ENCODE data around the gene MARF1.
"Not testable (repeated sequence)": the region's sequence is repeated elsewhere in the genome, so short reads cannot be mapped to it uniquely, and the experiment has no call there.

MARF1 gene

DNA sequence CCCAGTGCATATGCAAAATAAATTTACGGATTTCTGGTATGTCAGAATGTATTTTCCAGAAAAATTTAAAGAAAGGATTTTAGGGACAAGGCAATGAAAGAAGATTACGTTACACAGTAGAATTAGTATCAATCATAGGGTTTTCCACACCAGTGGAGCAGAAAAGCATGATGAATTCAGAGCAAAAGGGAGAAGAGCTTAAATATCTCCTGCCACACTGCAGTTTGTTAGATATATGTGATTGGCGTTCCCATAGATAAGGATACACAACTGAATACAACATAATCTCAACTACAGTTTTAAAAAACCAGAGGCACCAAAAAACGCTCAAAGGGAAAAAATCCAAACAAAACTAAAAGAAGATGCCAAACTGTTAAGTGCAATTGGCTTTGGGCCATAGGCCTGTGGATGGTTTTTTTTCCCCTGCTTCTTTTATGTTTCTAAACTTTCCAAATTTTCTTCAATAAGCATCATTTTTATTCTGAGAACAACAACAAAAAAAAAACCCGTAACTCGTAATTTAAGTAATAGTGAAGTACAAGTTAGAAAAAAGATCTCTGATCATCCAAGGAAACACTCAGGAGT, 22.3 kb downstream of the MARF1 start:
- no peak for DNase-seq

DNA sequence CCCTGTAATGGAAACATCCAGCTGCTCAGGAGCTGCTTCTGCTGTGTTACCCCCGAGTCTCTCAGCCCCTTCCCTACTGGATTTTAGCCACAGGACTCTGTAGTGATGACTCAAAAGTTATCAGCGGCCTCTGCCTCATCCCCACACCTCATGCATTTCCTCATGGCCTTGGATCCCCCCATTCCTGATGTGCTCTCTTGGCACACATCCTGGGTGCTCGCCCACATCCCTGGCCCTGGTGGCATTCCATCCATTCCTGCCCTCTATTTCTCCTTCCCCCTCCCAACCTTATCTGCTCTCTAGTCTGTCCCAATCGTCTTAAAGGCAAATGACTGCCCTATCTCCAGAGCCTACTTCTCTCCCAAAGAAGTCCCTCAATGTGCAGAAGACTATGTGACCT, 24.6 kb downstream of the MARF1 start:
- no peak for DNase-seq

- no peak for DNase-seq
These were observed 25.1 kb downstream of the MARF1 start for GRCh38 chr16:15617901-15618300.

- DNase-seq = no peak
These were observed 26.3 kb downstream of the MARF1 start for GRCh38 chr16:15616475-15617165.

DNA sequence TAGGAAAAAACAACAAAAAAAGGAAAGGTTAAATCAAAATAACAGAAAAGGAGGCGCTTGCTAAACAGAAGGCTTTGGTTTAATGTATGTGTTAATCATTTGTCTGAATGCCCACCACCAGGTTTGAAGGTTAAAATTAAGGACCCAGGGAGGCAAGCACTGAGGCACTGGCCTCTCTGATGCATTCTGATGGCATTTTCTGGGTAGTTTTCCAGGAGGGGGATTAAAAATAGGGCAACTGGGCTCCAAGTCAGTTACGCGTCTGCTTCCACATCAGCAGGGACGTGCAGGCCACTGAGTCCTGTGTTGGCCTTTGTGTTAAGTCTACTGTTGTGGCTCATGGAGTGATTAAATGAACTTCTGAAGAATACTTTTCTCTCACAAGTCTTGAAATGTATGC, 26.9 kb downstream of the MARF1 start:
- no peak for DNase-seq

DNA sequence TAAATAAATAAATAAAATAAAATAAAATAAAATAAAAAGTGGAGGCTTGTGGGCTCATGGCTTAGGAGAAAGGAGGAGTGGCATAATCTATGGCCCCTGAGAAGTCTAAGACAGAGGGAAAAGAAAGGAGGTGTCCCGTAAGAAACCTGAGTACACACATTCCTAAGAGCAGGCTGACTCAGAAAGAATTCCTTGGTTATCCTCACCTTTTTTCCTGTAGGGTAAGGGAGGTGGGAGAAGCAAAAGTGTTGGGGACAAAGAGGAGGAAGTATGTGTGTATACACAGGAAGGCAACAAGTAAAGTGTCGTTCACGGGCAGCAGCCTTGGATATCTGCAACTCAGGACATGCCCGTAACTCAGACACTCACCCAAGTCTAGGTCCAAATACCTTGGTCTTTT, 29.3 kb downstream of the MARF1 start:
- DNase-seq = no peak

DNA sequence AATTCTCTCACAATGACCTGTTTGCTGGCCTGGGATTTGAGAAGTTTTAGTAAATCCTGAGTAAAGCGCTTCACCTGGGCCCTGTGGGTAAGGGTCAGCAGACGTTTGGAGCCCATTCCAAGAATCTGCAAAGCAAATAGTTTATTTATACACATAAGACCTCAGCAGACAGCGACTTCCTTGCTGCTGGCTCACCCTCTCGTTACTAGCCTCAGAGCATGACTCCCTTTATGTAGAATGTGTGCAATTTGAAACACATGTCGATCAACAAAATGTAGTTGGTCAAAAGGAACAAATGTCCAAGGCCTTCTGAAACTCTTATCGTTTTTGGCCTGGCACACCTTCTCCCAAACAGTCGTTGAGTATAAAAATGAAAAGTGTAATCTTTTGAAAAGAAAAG, 31.3 kb downstream of the MARF1 start:
- DNase-seq = no peak

DNA sequence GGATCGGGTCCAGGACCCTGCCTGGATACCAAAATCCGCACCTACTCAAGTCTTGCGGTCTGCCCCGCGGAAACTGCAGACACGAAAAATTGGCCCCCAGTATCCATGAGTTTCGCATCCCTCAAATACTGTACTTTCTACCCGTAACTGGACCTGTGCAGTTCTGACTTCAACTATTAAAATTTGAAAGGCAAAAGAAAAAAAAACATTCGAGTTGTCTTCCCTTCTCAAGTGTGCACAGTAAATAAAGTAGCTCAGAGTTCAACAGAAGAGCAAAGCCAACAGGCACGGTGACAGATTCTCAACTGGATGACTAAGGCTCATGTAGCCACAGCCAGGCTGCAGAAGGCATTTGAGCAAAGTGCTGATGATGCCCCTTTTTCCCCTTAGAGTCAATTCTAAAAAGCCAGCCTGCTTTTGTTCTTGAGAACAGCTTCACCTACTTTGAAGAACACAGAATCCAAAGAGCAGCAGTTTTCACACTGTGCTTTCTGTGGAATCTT, 32.5 kb downstream of the MARF1 start:
- DNase-seq = no peak

DNA sequence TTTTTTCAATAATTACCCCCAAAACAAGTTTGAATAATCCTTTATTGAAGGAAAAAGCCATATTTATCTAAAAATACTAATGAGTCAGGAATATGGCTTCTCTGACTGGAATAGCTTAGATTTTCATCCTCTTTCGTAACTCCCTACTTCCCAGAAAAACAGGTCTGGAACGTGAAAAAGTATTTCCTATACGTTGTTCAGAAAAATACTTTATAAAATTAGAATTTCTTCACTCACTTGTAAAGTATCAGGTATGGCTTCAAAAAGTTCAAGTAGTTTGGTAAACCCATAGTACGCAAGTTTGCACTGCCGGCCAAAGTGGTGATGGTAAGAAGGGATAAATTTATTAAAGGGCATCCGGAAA, 33.7 kb downstream of the MARF1 start:
- no peak for DNase-seq

GRCh38 chr16:15608398-15609285, 34.3 kb downstream of the MARF1 start:
- no peak for DNase-seq

- no peak for DNase-seq
These were observed 35.1 kb downstream of the MARF1 start for GRCh38 chr16:15607700-15608396.

DNA sequence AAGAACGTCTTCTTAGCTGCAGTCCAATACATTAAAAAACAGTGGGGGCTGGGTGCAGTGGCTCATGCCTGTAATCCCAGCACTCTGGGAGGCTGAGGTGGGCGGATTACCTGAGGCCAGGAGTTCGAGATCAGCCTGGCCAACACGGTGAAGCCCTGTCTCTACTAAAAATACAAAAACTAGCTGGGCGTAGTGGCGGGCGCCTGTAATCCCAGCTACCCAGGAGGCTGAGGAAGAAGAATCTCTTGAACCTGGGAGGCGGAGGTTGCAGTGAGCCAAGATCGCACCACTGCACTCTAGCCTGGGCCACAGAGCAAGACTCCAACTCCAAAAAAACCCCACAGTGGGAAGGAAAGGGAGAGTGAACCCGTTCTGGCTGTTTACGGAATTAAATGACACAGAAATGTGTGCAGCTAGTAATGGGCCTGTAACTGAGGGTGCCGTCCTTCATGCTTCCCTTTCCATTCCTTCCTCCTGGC, 35.7 kb downstream of the MARF1 start:
- not testable (repeated sequence) for DNase-seq

GRCh38 chr16:15606518-15607220, 36.3 kb downstream of the MARF1 start:
- no peak for DNase-seq

- no peak for DNase-seq
These were observed 37.0 kb downstream of the MARF1 start for GRCh38 chr16:15605839-15606517.

DNA sequence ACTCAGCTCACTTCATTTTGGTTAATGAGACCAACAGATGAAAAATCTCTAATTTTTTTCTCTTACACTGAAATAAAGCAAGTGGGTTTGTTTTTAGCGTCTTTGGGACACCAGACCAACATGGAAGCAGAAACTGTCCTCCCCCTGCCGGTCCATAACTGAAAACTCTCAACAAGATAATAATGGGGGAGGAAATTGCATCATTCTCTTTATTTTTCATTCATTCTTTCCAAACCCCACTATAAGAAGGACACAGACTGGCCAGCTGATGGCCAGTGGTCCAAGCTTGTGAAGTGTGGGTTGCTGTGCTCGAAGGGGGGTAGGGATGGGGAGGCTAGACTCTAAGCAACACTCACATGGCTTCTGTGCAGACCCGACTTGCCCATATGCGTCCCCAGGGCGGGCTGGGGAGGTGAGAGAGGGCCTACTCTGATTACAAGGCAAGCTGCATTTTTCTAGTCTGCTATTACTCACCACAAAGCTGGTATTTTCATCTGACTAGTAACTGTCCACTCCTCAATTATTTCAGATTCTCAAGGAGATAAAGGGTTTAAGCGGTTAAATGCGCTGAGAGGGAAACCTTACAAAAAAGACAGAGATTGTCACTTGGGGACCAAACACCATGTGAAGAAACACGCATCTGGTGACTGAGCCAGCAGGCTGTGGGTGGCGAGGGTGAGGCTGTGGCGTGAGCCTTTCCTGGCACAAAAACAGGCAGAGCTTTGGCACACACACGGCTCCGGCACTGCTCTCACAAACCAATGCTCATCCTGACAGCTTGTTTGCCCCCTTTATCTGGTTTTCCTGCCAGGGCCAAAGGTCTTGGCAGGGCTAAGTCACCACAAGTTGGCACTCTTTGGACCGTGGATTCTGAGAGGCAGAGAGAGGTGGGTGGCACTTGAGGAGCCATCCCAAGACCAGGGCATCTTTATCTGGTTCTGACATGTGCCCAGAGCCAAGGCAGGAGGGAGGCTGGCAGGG, 38.2 kb downstream of the MARF1 start:
- DNase-seq = no peak

- DNase-seq = no peak
These were observed 40.5 kb downstream of the MARF1 start for GRCh38 chr16:15602285-15603044.

GRCh38 chr16:15601212-15601879, 41.6 kb downstream of the MARF1 start:
- DNase-seq = no peak

DNA sequence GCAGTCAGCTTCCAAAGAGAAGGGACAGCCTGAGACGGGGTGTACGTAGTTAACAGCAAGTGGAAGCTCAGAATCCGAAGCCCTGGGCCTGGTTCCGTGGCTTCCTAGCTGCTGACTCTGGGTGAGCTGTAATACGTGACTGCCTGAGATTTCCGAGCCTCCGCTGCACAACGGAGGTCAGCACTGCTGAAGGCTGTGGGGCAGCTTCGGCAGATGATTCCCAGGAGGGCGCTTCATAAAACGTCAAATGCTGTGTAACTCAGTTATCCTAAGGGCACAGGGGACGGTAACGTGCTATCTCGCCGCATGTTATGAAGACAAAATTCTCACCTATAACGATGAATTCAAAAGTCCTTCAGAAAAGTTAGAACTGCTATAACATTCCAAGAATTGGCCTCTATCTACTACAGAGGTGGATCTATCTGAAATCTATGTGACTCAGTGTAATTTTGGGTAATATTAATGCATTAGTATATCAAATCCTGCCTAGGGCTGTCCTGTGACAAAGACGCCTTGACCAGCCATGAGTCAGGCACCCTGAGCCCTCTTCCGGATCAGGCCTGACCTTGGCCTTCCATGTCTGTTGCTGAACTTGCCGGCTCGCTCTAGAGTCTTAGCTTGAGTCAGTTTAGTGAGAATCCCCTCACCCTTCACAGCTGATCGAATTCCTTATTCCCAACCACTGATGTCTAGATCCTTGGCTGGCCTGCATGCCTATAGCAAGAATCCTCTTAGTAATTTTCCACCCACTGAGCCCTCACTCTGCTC, 43.5 kb downstream of the MARF1 start:
- DNase-seq = no peak
